Superior temporal gyrus (tissue), 1 donor: ENCODE data around the gene TRMT10B.
"Not testable (repeated sequence)": the region's sequence is repeated elsewhere in the genome, so short reads cannot be mapped to it uniquely, and the experiment has no call there.

Source experiments
- DNase-seq: peaks from one replicate; pipeline ENCODE4 v3.0.0-alpha.2; 2016; ENCODE audit errors: extremely low spot score

Gene TRMT10B

DNA sequence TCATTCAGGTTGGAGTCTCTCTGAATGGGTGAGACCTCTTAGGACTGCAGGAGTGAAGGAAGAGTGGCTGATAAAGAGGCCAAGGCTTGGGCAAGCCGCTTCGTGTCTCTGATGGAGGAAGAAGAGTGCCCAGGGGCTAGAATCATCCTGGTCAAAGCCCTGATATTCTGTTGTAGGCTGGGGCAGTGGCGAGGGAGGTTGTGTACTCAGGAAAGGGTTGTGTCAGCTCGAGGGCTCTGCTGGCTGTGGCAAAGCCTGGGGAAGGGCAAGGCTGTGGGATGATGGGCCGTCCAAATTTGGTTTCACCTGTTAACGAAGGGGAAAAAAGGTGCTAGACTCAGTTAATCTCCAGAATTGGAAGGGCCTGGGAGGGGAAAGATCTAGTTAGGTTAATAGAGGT is 2.4 kb upstream of the TRMT10B start:
- DNase-seq, result no peak

DNA sequence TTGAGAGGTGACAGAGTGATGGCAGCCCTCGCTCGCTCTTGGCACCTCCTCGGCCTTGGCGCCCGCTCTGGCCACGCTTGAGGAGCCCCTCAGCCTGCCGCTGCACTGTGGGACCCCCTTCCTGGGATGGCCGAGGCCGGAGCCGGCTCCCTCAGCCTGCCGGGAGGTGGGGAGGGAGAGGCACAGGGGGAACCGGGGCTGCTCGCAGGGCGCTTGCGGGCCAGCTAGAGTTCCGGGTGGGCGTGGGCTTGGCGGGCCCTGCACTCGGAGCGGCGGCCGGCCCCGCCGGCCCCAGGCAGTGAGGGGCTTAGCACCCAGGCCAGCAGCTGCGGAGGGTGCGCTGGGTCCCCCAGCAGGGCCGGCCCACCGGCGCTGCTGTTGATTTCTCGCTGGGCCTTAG is 1.9 kb upstream of the TRMT10B start:
- DNase-seq, result not testable (repeated sequence)

DNA sequence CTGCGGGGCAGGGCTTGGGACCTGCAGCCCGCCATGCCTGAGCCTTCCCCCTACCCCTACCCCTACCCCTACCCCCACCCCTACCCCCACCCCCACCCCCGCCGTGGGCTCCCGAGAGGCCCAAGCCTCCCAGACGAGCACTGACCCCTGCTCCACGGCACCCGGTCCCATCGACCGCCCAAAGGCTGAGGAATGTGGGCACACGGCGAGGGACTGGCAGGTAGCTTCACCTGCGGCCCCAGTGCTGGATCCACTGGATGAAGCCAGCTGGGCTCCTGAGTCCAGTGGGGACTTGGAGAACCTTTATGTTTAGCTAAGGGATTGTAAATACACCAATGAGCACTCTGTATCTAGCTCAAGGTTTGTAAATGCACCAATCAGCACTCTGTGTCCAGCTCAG is 1.5 kb upstream of the TRMT10B start:
- DNase-seq, result not testable (repeated sequence)

DNA sequence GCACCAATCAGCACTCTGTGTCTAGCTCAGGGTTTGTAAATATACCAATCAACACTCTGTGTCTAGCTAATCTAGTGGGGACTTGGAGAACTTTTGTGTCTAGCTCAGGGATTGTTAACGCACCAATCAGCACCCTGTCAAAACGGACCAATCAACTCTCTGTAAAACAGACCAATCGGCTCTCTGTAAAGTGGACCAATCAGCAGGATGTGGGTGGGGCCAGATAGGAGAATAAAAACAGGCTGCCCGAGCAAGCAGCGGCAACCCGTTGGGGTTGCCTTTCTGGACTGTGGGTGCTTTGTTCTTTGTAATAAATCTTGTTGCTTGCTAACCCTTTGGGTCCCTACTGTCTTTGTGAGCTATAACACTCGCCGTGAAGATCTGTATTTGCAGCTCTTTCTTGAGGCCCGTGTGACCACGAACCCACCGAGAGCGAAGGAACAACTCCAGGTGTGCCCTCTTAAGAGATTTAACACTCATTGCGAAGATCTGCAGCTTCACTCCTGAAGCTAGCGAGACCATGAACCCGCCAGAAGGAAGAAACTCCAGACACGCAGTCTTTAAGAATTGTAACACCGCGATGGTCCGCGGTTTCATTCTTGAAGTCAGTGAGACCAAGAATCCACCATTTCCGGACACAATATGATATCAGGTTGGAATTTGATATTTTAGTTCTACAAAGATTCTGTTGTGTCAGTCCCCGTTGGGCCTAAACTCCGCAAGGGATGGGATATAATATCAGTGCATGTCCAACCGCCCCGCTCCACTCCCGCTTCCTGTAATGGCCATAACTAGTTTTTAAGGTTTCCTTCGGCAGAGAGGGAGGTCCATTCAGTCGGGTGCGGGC is 740 bp upstream of the TRMT10B start:
- no peak for DNase-seq

DNA sequence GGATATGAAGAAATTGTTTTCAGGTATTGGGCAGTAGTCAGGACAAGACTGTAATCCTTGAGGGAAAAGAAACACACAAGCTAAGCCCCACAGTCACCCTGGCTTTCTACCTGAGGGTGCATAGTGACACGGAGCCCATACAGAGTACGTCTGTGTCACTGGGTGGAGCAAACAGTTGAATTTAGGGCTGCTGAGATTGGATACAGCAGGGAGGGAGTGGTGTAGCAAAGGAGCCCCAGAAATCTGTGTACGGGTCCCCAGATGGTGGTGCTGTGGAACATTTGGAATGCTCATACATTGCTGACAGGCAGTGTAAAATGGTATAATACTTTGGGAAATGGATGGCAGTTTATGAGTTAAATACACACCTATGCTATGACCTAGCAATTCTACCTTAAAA is 5.1 kb downstream of the TRMT10B start:
- DNase-seq, result no peak

DNA sequence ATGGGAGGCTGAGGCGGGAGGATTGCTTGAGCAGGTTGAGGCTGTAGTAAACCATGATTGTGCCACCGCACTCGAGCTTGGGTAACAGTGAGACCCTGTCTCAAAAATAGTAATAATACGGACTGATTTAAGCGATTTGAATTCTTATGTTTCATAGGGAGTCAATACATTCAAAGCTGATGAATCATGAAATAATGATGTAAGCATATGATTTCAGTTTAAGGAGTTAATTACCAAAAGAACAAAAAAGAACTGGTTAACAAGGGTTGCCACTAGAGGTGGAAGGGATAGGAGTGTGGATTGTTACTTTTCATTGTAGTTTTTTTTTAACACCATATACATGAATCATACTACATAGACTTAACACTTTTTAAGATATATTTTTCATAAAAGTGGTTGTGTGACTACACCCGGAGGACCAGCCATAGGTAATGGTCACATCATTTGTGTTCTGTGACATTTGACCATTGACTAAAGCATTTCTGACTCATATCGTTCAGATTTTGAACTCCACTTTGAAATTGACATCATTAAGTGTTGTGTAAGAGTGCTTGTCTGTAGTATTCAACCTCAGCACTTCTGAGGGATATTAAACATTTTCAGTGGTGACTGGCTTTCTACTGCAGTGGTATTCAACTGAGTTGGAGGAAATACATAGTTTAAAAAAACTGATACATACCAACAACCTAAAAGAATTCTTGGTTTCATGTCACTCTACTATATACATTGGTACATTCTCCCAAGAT is 7.0 kb downstream of the TRMT10B start:
- no peak for DNase-seq

DNA sequence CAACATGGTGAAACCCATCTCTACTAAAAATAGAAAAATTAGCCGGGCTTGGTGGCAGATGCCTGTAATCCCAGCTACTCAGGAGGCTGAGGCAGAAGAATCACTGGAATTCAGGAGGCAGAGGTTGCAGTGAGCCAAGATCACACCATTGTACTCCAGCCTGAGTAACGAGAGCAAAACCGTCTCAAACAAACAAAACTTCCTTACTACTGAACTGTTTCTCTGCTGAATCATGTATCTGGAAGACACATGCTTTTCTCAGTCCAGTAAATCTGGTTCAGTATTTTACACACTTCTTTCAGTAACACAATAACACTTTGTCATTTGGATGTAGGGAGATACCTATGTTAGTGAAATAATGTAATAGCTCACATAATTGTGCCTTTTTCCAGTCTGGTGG is 7.9 kb downstream of the TRMT10B start:
- no peak for DNase-seq

DNA sequence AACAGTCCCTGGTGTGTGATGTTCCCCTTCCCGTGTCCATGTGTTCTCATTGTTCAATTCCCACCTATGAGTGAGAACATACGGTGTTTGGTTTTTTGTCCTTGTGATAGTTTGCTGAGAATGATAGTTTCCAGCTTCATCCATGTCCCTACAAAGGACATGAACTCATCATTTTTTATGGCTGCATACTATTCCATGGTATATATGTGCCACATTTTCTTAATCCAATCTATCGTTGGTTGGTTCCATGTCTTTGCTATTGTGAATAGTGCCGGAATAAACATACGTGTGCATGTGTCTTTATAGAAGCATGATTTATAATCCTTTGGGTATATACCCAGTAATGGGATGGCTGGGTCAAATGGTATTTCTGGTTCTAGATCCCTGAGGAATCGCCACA is 11.7 kb downstream of the TRMT10B start:
- not testable (repeated sequence) for DNase-seq

DNA sequence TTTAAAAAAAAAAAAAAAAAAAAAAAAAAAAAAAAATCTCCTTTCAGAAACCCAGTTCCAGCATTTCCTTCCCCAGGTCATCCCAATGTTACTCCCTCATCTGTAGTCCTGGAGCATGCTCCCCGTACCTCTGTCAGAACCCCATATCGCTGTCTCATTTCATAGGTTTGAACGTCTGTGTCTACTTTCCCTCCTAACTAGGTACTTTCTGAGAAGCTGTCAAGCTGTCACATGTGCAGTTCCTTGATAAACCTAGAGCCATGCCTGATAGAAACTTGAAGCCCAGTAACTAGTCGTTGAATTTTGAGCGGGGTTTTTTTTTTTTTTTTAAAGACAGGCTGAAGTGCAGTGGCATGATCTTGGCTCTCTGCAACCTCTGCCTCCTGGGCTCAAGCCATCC is 15.7 kb downstream of the TRMT10B start:
- DNase-seq, result no peak

DNA sequence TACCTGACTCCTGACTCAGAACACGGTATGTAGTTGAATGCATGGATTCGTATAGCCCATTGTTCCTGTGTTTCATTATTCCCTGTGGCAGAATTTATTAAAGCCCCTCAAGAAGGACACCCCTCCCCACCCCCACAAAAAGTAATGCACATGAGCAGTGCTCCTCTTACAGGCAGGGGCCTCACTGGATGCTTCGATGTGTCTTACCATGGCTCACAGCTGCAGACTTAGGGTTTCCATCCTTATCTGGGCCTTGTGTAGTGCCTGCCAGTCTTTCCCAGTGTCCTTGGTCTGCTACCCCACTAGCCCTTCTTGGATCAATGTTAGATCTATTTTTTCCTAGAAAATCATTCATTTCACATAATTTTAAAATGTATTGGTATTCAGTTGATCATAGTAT is 16.4 kb downstream of the TRMT10B start:
- DNase-seq, result no peak

DNA sequence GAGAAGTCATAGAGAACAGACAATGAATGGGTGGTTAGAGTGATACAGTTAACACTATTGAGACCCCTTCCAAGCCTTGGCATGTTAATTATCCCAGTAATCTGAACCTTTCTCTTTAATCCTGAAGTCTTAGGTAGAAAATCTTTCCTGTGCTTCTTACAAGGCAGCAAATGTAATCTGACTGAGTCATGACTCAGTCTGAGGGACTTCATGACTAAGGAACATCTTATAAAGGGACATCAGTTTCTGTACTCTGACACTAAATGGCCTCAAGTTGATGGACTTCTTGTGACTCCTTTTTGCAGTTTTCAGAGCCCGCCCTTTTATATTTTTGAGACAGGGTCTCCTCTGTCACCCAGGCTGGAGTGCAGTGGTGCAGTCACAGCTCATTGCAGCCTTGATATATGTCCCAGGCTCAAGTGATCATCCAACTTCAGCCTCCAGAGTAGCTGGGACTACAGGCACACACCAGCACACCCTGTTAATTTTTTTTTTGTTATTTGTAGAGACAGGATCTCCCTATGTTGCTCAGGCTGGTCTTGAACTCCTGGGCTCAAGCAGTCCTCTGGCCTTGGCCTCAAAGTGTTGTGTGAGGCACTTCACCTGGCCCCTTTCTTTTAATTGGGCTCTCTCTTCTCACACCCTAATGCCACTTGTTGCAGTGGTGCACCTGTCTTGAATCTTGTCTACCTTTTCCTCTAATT is 21.8 kb downstream of the TRMT10B start:
- DNase-seq, result no peak

DNA sequence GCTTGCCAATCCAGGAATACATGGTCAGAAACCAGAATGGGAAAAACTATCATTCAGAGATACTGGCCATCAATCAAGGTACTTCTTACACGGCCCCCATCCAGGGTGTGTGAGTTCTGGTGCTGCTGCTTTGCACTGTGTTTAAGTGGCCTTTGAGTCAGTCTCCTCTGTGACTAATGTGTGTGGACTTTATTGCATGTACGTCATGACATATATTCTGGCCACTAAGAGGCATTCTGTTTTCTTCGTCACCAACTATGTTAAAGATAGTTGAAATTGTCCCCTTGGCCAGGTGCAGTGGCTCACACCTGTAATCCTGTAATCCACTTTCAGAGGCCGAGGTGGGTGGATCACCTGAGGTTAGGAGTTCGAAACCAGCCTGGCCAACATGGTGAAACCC is 22.7 kb downstream of the TRMT10B start:
- no peak for DNase-seq

DNA sequence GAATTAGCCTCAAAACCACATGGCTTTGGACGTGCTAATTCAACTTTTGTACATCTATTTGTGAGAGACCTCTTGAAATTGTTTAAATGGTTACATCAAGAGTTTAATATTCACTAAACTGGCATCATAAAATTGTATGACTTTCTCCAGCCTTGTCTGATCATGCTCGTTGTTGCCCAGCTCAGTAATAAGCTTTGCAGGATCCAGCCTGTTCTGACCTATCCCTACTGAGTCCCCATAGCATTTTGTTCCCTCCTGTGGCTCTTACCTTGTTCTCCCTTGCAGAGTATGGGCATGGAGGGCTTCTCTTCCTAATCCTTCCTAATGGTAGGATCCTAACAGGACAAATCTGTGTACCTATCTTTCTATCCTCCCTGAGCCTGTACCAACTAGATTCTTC is 24.9 kb downstream of the TRMT10B start:
- no peak for DNase-seq

DNA sequence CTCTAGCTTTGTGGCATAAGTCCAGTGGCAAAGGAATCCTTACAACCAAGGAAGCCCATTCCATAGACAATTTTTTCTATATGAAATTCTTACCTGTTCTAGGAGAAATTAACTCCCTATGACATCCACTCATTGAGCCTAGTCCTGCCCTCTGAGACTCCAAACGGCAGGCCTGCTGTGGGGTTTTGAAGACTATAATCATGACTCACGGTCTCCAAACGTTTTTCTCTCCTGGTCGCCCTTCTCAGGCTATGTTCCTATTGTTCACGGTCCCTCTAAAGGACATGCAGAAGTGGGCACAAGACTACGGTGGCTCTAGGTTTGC is 30.6 kb downstream of the TRMT10B start:
- no peak for DNase-seq

DNA sequence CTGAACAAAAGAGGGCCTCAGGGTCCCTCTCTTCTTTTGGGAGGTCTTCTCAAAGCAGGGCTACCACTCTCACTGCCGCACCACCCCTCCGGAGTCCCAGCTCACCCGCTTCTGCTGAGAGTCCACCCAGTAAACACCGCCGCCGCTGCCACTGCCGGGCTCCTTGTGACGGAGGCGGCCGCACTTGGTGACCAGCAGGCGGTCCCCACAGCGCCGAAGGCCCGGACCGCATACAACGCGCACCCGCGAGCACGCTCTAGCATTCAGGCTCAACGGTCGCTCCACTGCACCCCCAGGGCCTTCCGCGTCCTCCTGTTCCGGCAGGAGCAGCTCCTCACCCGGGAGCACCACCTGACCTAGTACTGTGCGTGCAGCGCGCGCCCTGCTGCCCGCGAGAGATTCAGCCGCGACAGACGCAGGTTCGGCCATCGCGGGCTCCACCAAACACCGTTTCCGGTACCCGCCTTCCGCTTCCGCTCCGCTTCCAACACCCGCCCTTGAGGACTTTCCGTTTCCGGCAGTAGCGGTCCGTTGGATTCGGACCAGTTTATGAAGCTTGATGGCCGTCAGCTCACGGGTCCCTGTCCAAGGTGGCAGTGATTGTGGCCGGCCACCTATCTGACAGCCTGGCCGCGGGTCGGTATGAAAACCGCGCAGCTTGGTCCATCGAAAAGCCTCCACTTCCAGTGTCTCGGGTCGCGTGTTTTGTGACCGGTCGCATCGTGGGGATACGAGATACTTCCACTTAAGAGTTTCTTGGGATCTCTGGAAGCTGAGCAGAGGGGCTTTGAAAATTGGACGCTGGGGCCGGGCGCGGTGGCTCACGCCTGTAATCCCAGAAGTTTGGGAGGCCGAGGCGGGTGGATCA is 31.2 kb downstream of the TRMT10B start, which contains the start of gene EXOSC3:
Gene EXOSC3, minus strand, starts transcription at position 449 of the 868 bp plus-strand sequence. Its CDS starts 20 bp downstream, at position 429.
- DNase-seq, result peak; percentile 97

DNA sequence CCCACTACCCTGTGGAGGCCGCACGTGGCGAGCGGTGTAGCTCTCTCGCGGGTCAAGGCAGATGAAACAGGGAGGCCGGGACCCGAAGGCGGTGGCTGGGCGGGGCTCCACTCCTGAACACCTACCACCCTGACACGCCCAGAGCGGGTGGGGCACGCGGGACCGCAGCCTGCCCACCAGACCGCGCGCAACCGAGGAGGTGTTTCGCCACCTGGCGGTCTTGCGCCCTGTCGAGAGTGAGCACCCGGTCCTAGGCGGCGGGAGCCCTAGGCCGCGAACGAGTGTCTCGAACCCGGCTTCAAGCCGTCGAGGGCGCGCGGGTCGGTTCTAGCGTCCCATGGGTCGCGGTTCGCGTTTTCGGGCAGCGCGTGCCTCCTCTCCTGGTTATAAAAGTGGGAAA is 33.5 kb downstream of the TRMT10B start:
- no peak for DNase-seq

DNA sequence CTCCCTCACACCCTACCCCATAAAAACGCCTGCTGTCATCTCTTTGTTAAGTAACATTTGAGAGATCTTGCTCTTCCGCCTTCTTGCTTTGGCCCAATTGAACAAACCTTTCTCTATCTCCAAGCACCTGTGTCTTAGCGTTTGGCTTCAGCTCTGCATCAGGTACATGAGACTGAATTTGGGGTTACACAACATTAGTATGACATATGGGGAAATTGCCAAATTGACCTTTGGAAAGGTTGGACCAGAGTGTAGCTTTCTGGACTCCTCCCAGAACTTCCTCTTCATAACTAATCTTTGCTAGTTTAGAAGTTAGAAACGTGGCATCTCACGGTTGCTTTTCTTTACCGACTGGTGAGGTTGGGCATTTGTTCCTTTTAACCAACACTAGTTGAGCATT is 34.7 kb downstream of the TRMT10B start:
- no peak for DNase-seq

DNA sequence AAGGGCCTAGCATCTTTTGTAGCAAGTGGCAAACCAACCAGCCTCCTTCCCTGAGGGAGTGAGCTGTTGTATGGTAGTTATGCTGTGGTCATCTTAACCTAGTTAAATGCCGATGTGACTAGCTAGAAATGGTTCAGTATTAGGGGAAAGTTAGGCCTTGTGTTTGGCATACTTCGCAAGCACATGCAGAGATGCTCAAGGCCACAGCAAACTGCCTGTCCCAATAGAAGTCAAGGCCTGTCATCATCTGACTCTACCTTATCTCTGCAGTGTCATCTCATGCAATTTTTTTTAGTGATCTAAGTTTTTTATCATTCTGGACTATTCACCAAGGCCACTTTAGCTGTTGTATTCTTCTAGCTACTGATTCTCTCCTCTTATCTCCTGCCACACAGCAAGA is 36.5 kb downstream of the TRMT10B start:
- no peak for DNase-seq

DNA sequence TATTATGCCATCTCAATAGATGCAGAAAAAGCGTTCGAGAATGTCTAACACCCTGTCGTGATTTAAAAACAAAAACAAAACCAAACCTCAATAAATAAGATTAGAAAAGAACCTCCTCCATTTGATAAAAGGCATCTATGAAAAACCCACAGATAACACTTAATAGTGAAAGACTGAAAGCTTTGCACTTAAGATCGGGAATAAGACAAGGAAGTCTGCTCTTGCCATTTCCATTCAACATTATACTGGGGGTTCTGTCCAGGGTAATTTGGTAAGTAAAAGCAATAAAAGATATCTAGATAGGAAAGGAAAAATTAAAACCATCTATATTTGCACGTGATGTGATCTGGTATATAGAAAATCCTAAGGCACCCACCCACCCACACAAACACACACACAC is 38.5 kb downstream of the TRMT10B start:
- DNase-seq, result no peak

DNA sequence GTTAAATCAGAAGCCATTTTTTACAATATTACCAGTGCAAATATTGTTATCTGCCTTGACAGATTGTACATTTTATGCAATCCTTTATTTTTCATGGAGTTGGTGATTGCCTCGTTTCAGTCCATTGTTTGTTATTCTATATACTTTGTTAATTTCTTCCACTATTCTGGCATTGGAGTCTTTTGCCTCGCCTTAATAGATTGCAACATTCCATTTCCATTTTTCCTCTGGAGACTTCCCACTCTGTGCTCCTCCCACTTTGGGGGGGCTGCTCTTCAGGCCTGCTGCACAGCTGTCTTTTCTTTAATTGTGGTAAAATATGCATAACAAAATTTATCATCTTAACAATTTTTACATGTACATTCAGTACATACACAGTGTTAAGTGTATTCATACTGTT is 42.6 kb downstream of the TRMT10B start:
- no peak for DNase-seq

DNA sequence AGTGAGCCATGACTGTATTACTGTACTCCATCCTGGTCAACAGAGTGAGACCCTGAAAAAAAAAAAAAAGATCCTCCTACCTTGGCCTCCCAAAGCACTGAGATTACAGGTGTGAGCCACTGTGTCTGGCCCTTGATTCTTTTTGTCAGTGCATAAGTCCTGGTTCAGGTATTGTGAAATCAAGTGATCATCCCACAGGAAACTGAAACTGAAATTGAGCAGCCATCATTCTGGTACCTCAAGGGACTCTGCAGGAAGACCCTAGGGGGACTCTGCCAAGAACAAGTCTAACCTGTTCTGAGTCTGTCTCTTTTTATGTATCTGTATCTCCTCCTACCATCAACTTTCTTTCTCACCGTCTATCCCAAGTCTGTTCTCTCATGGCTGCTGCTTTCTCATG is 45.1 kb downstream of the TRMT10B start:
- no peak for DNase-seq
